Tibial artery (tissue), 4 donors: ENCODE measurements around the gene PCDH9.

ENCODE experiments used
- DNase-seq, 2 donors: peaks; one replicate each; pipeline ENCODE4 v3.0.0-alpha.2; 2019
- H3K27ac ChIP-seq, 2 donors: fragments of 200-600 bp; sonication (generic) in 1 of 2; 1 replicate in 1 of 2; 2 replicates in 1 of 2; pipeline ENCODE4 v1.5.1; 2018 to 2019; ENCODE audit warnings: mild to moderate bottlenecking in 1 of 2
- H3K27me3 ChIP-seq, 2 donors: fragments of 200-600 bp; sonication (generic) in 1 of 2; one replicate each; pipeline versions ENCODE4 v1.5.1 to v1.6.0; 2016 to 2019
- H3K36me3 ChIP-seq, 3 donors: fragments of 200-600 bp; sonication (generic) in 2 of 3; one replicate each; pipeline ENCODE4 v1.5.1; 2016 to 2019; ENCODE audit warnings: mild to moderate bottlenecking in 2 of 3
- H3K4me1 ChIP-seq, 4 donors: fragments of 200-600 bp; sonication (generic) in 2 of 4; 1 replicate in 3 of 4; 2 replicates in 1 of 4; pipeline ENCODE4 v1.5.1; 2016 to 2019
- H3K4me3 ChIP-seq, 2 donors: fragments of 200-600 bp; sonication (generic) in 1 of 2; 1 replicate in 1 of 2; 2 replicates in 1 of 2; pipeline ENCODE4 v1.5.1; 2018 to 2019; ENCODE audit warnings: mild to moderate bottlenecking in 2 of 2
- H3K9me3 ChIP-seq, 3 donors: fragments of 200-600 bp; sonication (generic) in 1 of 3; one replicate each; pipeline ENCODE4 v1.5.1; 2016 to 2019
- intact Hi-C: fragments of 100-400 bp; cut with DNase I; formaldehyde crosslinking; loops from one replicate; pipeline ENCODE4 v1.15.0; 2023; ENCODE audit warnings: low total_unique reads
- TF ChIP-seq, protein P1 (sequence below), 2 experiments: fragments of 200-600 bp in 1 of 2; fragments of 450-650 bp in 1 of 2; IDR thresholded peaks; one replicate each; pipeline ENCODE4 v1.5.1; 2017 to 2019; ENCODE audit warnings: antibody characterized with exemption in 2 of 2, mild to moderate bottlenecking in 1 of 2, moderate library complexity in 1 of 2

Gene PCDH9

DNA sequence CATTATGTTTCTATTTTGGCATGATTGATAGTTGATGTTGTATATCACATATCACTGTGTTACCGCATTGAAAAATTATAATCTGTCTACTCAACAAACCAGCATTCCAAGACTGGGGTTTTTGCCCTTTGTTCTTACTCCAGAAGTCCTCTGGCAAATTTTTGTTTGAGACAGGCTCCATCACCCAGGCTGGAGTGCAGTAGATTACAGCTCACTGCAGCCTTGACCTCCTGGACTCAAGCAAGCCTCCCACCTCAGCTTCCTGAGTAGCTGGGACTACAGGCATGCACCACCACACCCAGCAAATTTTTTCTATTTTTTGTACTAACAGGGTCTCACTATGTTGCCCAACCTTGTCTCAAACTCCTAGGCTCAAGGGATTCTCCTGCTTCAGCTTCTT, 741.0 kb downstream of the PCDH9 start:
- DNase-seq, result no peak
- no peaks in the 10 kb centered on the region for H3K4me1 ChIP-seq
- intact Hi-C loops, result no loop called here
- H3K4me3 ChIP-seq, result no peak overlapping the region
- no peaks in the 10 kb centered on the region for H3K9me3 ChIP-seq
- H3K36me3 ChIP-seq, result no peaks in the 10 kb centered on the region
- H3K27me3 ChIP-seq, result no peaks in the 10 kb centered on the region
- TF ChIP-seq, protein P1, sequence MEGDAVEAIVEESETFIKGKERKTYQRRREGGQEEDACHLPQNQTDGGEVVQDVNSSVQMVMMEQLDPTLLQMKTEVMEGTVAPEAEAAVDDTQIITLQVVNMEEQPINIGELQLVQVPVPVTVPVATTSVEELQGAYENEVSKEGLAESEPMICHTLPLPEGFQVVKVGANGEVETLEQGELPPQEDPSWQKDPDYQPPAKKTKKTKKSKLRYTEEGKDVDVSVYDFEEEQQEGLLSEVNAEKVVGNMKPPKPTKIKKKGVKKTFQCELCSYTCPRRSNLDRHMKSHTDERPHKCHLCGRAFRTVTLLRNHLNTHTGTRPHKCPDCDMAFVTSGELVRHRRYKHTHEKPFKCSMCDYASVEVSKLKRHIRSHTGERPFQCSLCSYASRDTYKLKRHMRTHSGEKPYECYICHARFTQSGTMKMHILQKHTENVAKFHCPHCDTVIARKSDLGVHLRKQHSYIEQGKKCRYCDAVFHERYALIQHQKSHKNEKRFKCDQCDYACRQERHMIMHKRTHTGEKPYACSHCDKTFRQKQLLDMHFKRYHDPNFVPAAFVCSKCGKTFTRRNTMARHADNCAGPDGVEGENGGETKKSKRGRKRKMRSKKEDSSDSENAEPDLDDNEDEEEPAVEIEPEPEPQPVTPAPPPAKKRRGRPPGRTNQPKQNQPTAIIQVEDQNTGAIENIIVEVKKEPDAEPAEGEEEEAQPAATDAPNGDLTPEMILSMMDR (IDR thresholded peaks at IDR 0.05), result no peak
- no peak overlapping the region for H3K27ac ChIP-seq

DNA sequence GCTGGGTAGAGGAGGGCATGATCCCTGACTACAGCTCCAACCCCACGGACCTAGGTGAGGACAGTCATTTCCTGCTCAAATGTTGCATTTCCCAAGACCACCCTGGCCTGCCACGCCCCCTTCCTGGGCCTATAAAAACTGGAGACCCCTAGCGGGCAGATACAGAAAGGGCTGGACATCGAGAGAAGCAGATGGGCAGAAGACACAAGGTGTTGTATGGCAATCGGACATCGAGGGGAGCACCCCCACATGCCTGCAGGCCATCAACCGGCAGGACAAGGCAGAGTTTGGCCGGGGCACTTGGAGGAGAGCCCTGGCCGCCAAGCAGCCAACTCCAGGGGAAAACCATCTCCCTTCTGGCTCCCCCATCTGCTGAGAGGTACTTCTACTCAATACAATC, 746.4 kb downstream of the PCDH9 start:
- TF ChIP-seq, protein P1 (IDR thresholded peaks at IDR 0.05), result no peak
- Histone ChIP-seq H3K36me3 (no peaks in the 10 kb centered on the region), H3K27ac (no peak overlapping the region), H3K4me1 (no peaks in the 10 kb centered on the region), H3K9me3 (no peaks in the 10 kb centered on the region), H3K4me3 (no peak overlapping the region), H3K27me3 (no peaks in the 10 kb centered on the region)
- DNase-seq, result no peak
- intact Hi-C loops, result no loop called here

DNA sequence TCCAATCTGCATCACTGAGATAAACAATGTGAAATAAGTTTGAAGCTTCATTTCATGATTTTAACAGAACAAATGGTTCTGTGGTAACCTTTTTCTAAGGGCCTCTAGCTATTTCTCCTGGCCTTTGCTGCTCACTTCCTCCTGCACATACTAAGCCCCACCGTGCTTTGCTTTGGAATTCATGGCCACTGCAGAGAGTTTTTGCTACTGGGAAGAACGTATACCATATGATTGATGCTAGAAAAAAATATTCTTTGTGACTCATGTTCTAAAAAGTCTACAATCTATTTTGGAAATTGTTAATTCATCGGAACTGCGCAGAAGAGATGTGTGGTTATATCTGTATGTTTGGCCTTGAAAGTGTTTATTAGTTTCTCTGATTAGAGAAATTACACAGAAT, 747.3 kb downstream of the PCDH9 start:
- Histone ChIP-seq H3K4me3 (no peak overlapping the region), H3K27ac (no peak overlapping the region), H3K4me1 (no peaks in the 10 kb centered on the region), H3K36me3 (no peaks in the 10 kb centered on the region), H3K9me3 (no peaks in the 10 kb centered on the region), H3K27me3 (no peaks in the 10 kb centered on the region)
- no peak for DNase-seq
- TF ChIP-seq, protein P1 (IDR thresholded peaks at IDR 0.05), result no peak
- intact Hi-C loops, result no loop called here

DNA sequence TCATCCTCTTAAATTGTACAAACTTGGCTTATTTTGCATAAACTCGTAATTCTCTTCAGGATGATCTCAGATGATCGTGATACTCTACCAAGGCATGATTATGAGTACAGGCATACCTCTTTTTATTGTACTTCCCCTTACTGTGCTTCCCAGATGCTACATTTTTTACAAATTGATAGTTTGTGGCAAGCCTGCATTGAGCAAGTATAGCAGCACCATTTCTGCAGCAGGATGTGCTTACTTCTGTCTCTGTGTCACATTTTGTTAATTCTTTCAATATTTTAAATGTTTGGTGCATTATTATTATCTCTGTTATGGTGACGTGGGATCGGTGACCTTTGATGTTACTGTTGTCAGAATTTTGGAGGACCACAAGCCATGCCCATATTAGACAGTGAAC, 752.3 kb downstream of the PCDH9 start:
- Histone ChIP-seq H3K36me3 (no peaks in the 10 kb centered on the region), H3K9me3 (no peaks in the 10 kb centered on the region), H3K4me1 (no peaks in the 10 kb centered on the region), H3K27me3 (no peaks in the 10 kb centered on the region), H3K4me3 (no peak overlapping the region), H3K27ac (no peak overlapping the region)
- intact Hi-C loops, result no loop called here
- TF ChIP-seq, protein P1 (IDR thresholded peaks at IDR 0.05), result no peak
- DNase-seq, result no peak

DNA sequence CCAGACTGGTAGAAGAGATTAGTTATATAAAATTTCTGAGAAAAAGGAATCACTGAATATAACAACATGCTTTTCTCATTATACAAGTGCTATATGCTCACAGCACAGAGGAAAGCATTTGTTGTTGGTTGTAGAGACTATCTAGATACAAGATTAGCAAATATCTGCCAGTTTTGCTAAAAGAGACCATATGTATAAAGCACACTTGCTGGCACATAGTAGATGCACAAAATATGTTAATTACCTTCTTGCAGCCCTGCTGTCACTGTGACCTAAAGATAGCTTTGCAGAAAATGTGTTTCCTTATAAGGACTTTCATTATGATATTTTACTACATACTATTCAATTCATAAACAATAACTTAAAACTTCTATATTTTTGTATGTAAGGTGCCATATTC, 755.1 kb downstream of the PCDH9 start:
- intact Hi-C loops, result no loop called here
- TF ChIP-seq, protein P1 (IDR thresholded peaks at IDR 0.05), result no peak
- DNase-seq, result no peak

DNA sequence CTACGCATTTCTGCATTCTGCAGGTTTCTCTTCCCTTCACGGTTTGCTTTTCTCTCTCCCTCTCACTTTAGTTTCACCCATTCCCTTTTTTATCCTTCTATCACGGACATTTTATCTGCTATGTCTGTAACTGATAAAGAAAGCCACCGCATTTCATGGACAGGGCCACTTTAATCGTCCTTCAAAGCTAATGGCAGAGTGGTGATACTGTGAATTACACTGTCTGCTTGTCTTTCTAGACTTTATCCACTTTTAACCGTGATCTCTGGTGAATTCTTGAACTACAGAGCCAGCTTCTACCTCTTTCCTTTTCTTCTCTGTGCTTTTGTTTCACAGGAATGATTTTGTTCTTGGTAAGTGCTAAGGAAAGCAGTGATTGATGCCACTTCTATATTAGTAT, 760.4 kb downstream of the PCDH9 start:
- intact Hi-C loops, result no loop called here
- H3K9me3 ChIP-seq, result no peaks in the 10 kb centered on the region
- H3K36me3 ChIP-seq, result no peaks in the 10 kb centered on the region
- H3K27ac ChIP-seq, result no peak overlapping the region
- no peaks in the 10 kb centered on the region for H3K27me3 ChIP-seq
- no peak overlapping the region for H3K4me3 ChIP-seq
- no peaks in the 10 kb centered on the region for H3K4me1 ChIP-seq
- DNase-seq, result no peak
- TF ChIP-seq, protein P1 (IDR thresholded peaks at IDR 0.05), result no peak

More for the DNA sequence above, 755.1 kb downstream of the PCDH9 start:
- H3K36me3 ChIP-seq, result no peaks in the 10 kb centered on the region
- no peaks in the 10 kb centered on the region for H3K4me1 ChIP-seq
- no peaks in the 10 kb centered on the region for H3K27me3 ChIP-seq
- no peaks in the 10 kb centered on the region for H3K9me3 ChIP-seq
- H3K4me3 ChIP-seq, result no peak overlapping the region
- H3K27ac ChIP-seq, result no peak overlapping the region
